ENCODE results near the gene SLC12A8.

SLC12A8 gene

GRCh38 chr3:125219261-125219701 is 6.7 kb upstream of the SLC12A8 start:
- no peak for FAIRE-seq

GRCh38 chr3:125214738-125215137 is 2.2 kb upstream of the SLC12A8 start:
- DNase-seq (ENCODE audit: low spot score) (no peak), FAIRE-seq (no peak)

More at GRCh38 chr3:125219261-125219701, 6.7 kb upstream of the SLC12A8 start:
- DNase-seq (ENCODE audit: low spot score): no peak

GRCh38 chr3:125213946-125214542 is 1.5 kb upstream of the SLC12A8 start:
- DNase-seq (ENCODE audit: low spot score) (no peak), FAIRE-seq (peak; percentile 74)

GRCh38 chr3:125213364-125213755 is 812 bp upstream of the SLC12A8 start:
- DNase-seq (ENCODE audit: low spot score) (no peak), FAIRE-seq (no peak)

GRCh38 chr3:125212091-125212508 is 448 bp downstream of the SLC12A8 start:
- DNase-seq (ENCODE audit: low spot score) (no peak), FAIRE-seq (no peak)

- no peak for FAIRE-seq
- no peak for DNase-seq (ENCODE audit: low spot score)
These were observed 941 bp downstream of the SLC12A8 start for GRCh38 chr3:125211523-125212090.

GRCh38 chr3:125207949-125208568 is 4.5 kb downstream of the SLC12A8 start:
- FAIRE-seq (no peak), DNase-seq (ENCODE audit: low spot score) (no peak)

- FAIRE-seq (no peak), DNase-seq (ENCODE audit: low spot score) (no peak)
These were observed 5.0 kb downstream of the SLC12A8 start for GRCh38 chr3:125207507-125207906.

GRCh38 chr3:125206934-125207333 is 5.6 kb downstream of the SLC12A8 start:
- FAIRE-seq (no peak), DNase-seq (ENCODE audit: low spot score) (no peak)

- DNase-seq (ENCODE audit: low spot score) (no peak), FAIRE-seq (no peak)
These were observed 8.8 kb downstream of the SLC12A8 start for GRCh38 chr3:125203731-125204130.

- no peak for FAIRE-seq
These were observed 10.4 kb downstream of the SLC12A8 start for GRCh38 chr3:125202197-125202596.

GRCh38 chr3:125200731-125201139 is 11.8 kb downstream of the SLC12A8 start:
- FAIRE-seq: no peak
- DNase-seq (ENCODE audit: low spot score): no peak

More at GRCh38 chr3:125202197-125202596, 10.4 kb downstream of the SLC12A8 start:
- peak; percentile 49 for DNase-seq (ENCODE audit: low spot score)

- no peak for DNase-seq (ENCODE audit: low spot score)
- FAIRE-seq: no peak
These were observed 17.5 kb downstream of the SLC12A8 start for GRCh38 chr3:125194849-125195601.

GRCh38 chr3:125194061-125194848 is 18.3 kb downstream of the SLC12A8 start:
- DNase-seq (ENCODE audit: low spot score) (no peak), FAIRE-seq (no peak)

- DNase-seq (ENCODE audit: low spot score): no peak
- FAIRE-seq: no peak
These were observed 20.1 kb downstream of the SLC12A8 start for GRCh38 chr3:125192190-125193035.

- FAIRE-seq (no peak), DNase-seq (ENCODE audit: low spot score) (no peak)
These were observed 20.8 kb downstream of the SLC12A8 start for GRCh38 chr3:125191730-125192129.

GRCh38 chr3:125191256-125191655 is 21.3 kb downstream of the SLC12A8 start:
- DNase-seq (ENCODE audit: low spot score) (no peak), FAIRE-seq (no peak)

GRCh38 chr3:125190786-125191185 is 21.8 kb downstream of the SLC12A8 start:
- DNase-seq (ENCODE audit: low spot score): no peak
- FAIRE-seq: no peak

- FAIRE-seq (peak; percentile 70), DNase-seq (ENCODE audit: low spot score) (no peak)
These were observed 23.0 kb downstream of the SLC12A8 start for GRCh38 chr3:125189378-125190165.

GRCh38 chr3:125188955-125189354 is 23.6 kb downstream of the SLC12A8 start:
- FAIRE-seq (no peak), DNase-seq (ENCODE audit: low spot score) (no peak)
